ENCODE measurements around the gene AFDN. TPM values are rescaled to one million over a fixed set of nuclear protein-coding genes. Genes with fewer than 3 reads are reported as not detected.

AFDN gene
- polyA plus RNA-seq, 1 of the 3 experiments (the other 2 are of a cell fraction) = 25.1 TPM

GRCh38 chr6:167817016-167817415, 9.7 kb upstream of the AFDN start:
- no peaks in the 10 kb centered on the region for H4K20me1 ChIP-seq (ENCODE audit: insufficient read depth)
- no peak overlapping the region for H3K9ac ChIP-seq
- no peaks in the 10 kb centered on the region for H3K36me3 ChIP-seq (replicated peaks in 1 of 2; ENCODE audit: control insufficient read depth in 1 of 2, insufficient read depth in 2 of 2, low read length in 1 of 2)
- no peak overlapping the region for H2AFZ ChIP-seq (ENCODE audit: low read depth)
- no peaks in the 10 kb centered on the region for H3K79me2 ChIP-seq (ENCODE audit: insufficient read depth)
- DNase-seq = no peak
- no peak overlapping the region for H3K27ac ChIP-seq (ENCODE audit: low read depth in 2 of 2, low read length in 1 of 2)
- H3F3A ChIP-seq (replicated peaks; ENCODE audit: insufficient read depth) = no peaks in the 10 kb centered on the region
- H3K4me1 ChIP-seq (ENCODE audit: control insufficient read depth in 1 of 2, insufficient read depth in 2 of 2, low read depth in 1 of 2, low read length in 1 of 2) = no peaks in the 10 kb centered on the region; a peak in 1 of 4 replicates
- no peaks in the 10 kb centered on the region for H3K9me3 ChIP-seq
- 76% methylated on average over 4 of the region's 4 CpGs for WGBS (ENCODE audit: low lambda C conversion rate)
- TF ChIP-seq NRF1 (IDR thresholded peaks at IDR 0.05; ENCODE audit: low read depth, low read length) = no peak
- no peak for TF ChIP-seq NFIC (IDR thresholded peaks at IDR 0.05; ENCODE audit: borderline replicate concordance)
- no peak for TF ChIP-seq GABPA (IDR thresholded peaks at IDR 0.05; ENCODE audit: low read depth)
- no peak for TF ChIP-seq MXI1 (IDR thresholded peaks at IDR 0.05; ENCODE audit: low read depth, low read length)
- no peak for TF ChIP-seq SIN3A (IDR thresholded peaks at IDR 0.05; ENCODE audit: borderline replicate concordance, low read depth, low read length)
- TF ChIP-seq GATA2 (CRISPR knock-in tag; IDR thresholded peaks at IDR 0.05) = no peak
- no peak for TF ChIP-seq FOSL2 (IDR thresholded peaks at IDR 0.05; ENCODE audit: borderline replicate concordance, low read depth)
- TF ChIP-seq, protein P1, sequence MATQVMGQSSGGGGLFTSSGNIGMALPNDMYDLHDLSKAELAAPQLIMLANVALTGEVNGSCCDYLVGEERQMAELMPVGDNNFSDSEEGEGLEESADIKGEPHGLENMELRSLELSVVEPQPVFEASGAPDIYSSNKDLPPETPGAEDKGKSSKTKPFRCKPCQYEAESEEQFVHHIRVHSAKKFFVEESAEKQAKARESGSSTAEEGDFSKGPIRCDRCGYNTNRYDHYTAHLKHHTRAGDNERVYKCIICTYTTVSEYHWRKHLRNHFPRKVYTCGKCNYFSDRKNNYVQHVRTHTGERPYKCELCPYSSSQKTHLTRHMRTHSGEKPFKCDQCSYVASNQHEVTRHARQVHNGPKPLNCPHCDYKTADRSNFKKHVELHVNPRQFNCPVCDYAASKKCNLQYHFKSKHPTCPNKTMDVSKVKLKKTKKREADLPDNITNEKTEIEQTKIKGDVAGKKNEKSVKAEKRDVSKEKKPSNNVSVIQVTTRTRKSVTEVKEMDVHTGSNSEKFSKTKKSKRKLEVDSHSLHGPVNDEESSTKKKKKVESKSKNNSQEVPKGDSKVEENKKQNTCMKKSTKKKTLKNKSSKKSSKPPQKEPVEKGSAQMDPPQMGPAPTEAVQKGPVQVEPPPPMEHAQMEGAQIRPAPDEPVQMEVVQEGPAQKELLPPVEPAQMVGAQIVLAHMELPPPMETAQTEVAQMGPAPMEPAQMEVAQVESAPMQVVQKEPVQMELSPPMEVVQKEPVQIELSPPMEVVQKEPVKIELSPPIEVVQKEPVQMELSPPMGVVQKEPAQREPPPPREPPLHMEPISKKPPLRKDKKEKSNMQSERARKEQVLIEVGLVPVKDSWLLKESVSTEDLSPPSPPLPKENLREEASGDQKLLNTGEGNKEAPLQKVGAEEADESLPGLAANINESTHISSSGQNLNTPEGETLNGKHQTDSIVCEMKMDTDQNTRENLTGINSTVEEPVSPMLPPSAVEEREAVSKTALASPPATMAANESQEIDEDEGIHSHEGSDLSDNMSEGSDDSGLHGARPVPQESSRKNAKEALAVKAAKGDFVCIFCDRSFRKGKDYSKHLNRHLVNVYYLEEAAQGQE (IDR thresholded peaks at IDR 0.05; ENCODE audit: low read depth, low read length) = no peak
- no peak for TF ChIP-seq TEAD4 (IDR thresholded peaks at IDR 0.05; ENCODE audit: borderline replicate concordance, insufficient read depth)
- no peak for TF ChIP-seq RCOR1 (IDR thresholded peaks at IDR 0.05; ENCODE audit: low read length)
- no peak for TF ChIP-seq ELF1 (IDR thresholded peaks at IDR 0.05)
- TF ChIP-seq, protein P2, sequence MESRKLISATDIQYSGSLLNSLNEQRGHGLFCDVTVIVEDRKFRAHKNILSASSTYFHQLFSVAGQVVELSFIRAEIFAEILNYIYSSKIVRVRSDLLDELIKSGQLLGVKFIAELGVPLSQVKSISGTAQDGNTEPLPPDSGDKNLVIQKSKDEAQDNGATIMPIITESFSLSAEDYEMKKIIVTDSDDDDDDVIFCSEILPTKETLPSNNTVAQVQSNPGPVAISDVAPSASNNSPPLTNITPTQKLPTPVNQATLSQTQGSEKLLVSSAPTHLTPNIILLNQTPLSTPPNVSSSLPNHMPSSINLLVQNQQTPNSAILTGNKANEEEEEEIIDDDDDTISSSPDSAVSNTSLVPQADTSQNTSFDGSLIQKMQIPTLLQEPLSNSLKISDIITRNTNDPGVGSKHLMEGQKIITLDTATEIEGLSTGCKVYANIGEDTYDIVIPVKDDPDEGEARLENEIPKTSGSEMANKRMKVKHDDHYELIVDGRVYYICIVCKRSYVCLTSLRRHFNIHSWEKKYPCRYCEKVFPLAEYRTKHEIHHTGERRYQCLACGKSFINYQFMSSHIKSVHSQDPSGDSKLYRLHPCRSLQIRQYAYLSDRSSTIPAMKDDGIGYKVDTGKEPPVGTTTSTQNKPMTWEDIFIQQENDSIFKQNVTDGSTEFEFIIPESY (IDR thresholded peaks at IDR 0.05; ENCODE audit: borderline replicate concordance, low read depth) = no peak
- TF ChIP-seq POLR2AphosphoS5 (IDR thresholded peaks at IDR 0.05; ENCODE audit: low read depth, low read length) = no peak
- no peak for TF ChIP-seq FOXJ3 (CRISPR knock-in tag; IDR thresholded peaks at IDR 0.05)
- no peak for TF ChIP-seq EZH2phosphoT487 (IDR thresholded peaks at IDR 0.05; ENCODE audit: borderline replicate concordance, low read depth)
- TF ChIP-seq, protein P3, sequence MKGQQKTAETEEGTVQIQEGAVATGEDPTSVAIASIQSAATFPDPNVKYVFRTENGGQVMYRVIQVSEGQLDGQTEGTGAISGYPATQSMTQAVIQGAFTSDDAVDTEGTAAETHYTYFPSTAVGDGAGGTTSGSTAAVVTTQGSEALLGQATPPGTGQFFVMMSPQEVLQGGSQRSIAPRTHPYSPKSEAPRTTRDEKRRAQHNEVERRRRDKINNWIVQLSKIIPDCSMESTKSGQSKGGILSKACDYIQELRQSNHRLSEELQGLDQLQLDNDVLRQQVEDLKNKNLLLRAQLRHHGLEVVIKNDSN (IDR thresholded peaks at IDR 0.05; ENCODE audit: borderline replicate concordance, low read depth) = no peak
- TF ChIP-seq TCF12 (IDR thresholded peaks at IDR 0.05) = no peak
- no peak for TF ChIP-seq EP300 (IDR thresholded peaks at IDR 0.05; ENCODE audit: borderline replicate concordance in 1 of 2, low read depth in 1 of 2, low read length in 1 of 2)
- H3K9me2 ChIP-seq = no peaks in the 10 kb centered on the region
- CTCF ChIA-PET = no interaction called here
- no peak overlapping the region for H3K4me2 ChIP-seq
- H3K4me3 ChIP-seq (ENCODE audit: low read depth in 2 of 2, low read length in 1 of 2) = no peak overlapping the region
- POLR2A ChIA-PET = no interaction called here
- H3K27me3 ChIP-seq (ENCODE audit: insufficient read depth) = no peaks in the 10 kb centered on the region
